ENCODE results near the gene RBMXL2.

- TF ChIP-seq CTCF (IDR thresholded peaks at IDR 0.05) (no peak), POLR2A (IDR thresholded peaks at IDR 0.05) (no peak)
These were observed 27.6 kb downstream of the RBMXL2 start for GRCh38 chr11:7116370-7116769.

All from thyroid gland (tissue), 4 donors.